Measurements from ENCODE around the gene FLOT1. TPM values are rescaled to one million over a fixed set of nuclear protein-coding genes. Genes with fewer than 3 reads are reported as not detected.

Gene FLOT1
- total and polyA plus RNA-seq, 2 of the 4 experiments (the other 2 are of a cell fraction) = 96.2 to 162 TPM

GRCh38 chr6:30681766-30682142 lies 60.7 kb downstream of the FLOT1 start:
- no peak for DNase-seq
- Histone ChIP-seq H3K4me3 (ENCODE audit: insufficient read depth, low read depth, low read length) (peak overlapping the region; percentile 97), H3K27me3 (ENCODE audit: control insufficient read depth, insufficient read depth, low read length) (no peaks in the 10 kb centered on the region), H4K91ac (ENCODE audit: insufficient read depth, low read depth, low read length) (peak overlapping the region; percentile 88), H2BK15ac (ENCODE audit: low read depth, low read length) (peak overlapping the region; percentile 91), H4K8ac (ENCODE audit: low read depth in 2 of 2, low read length in 2 of 2) (peak overlapping the region in 1 of 2 experiments; percentile 94; a peak in 3 of 4 replicates), H2BK5ac (ENCODE audit: low read depth, low read length, poor library complexity, severe bottlenecking) (peak overlapping the region; percentile 94), H2AK9ac (replicated peaks; ENCODE audit: low read depth, low read length, poor library complexity) (peak overlapping the region; percentile 70), H3K79me1 (ENCODE audit: low read depth in 1 of 2, low read length in 2 of 2) (peaks cover 6 to 42% of the 10 kb centered on the region in 2 experiments), H3K18ac (ENCODE audit: low read depth, low read length) (peak overlapping the region; percentile 89), H4K20me1 (ENCODE audit: insufficient read depth, low read length) (peaks cover 87% of the 10 kb centered on the region), H3K14ac (replicated peaks; ENCODE audit: low read depth, low read length) (peak overlapping the region; percentile 99), H2AFZ (replicated peaks; ENCODE audit: low read length, poor library complexity) (no peak overlapping the region), H3K4me1 (ENCODE audit: control insufficient read depth, insufficient read depth, low read length) (peaks cover 14% of the 10 kb centered on the region), H2BK20ac (ENCODE audit: low read depth, low read length) (peak overlapping the region; percentile 51), H3K27ac (ENCODE audit: insufficient read depth, low read length) (peak overlapping the region; percentile 98), H3K4ac (ENCODE audit: low read depth, low read length) (peak overlapping the region; percentile 97), H3K56ac (ENCODE audit: extremely low read depth, insufficient read depth, low read length) (peak overlapping the region; percentile 95), H3K36me3 (ENCODE audit: control insufficient read depth, insufficient read depth, low read length) (peaks cover 60% of the 10 kb centered on the region), H2BK120ac (ENCODE audit: low read depth, low read length) (peak overlapping the region; percentile 85), H3K23ac (ENCODE audit: low read depth, low read length) (peak overlapping the region; percentile 96), H3K9ac (ENCODE audit: low read depth, low read length) (peak overlapping the region; percentile 99), H3K4me2 (ENCODE audit: low read depth, low read length) (peak overlapping the region; percentile 99), H3K9me3 (ENCODE audit: control insufficient read depth, insufficient read depth, low read length) (no peaks in the 10 kb centered on the region), H2AK5ac (ENCODE audit: low read depth, low read length) (peak overlapping the region; percentile 98), H4K5ac (ENCODE audit: low read depth, low read length) (peak overlapping the region; percentile 89), H3K9me1 (ENCODE audit: insufficient read depth, low read length) (no peaks in the 10 kb centered on the region)
- dilution Hi-C loops (cut with HindIII; ENCODE audit: low sequenced_read_pairs, unreplicated experiment) (no loop called here), intact Hi-C loops (cut with micrococcal nuclease) (loop anchor here (1.0 to 5.0 kb wide), 3 partner anchors 40 to 406 kb away; no protein-coding TSS in a partner anchor), in situ Hi-C loops (cut with MboI; ENCODE audit: low sequenced_read_pairs) (loop anchor here (5.0 kb wide), 1 partner anchor 41 kb away; the partner anchor contains the start of gene TUBB)
- CTCF ChIA-PET = interaction anchor here (2.0 kb wide), 1 partner anchor 41 kb away, joined by 8 read pairs; no protein-coding TSS in a partner anchor
- 44% methylated on average over 1 of the region's 4 CpGs; no CpG with 5 or more reads in 1 of the 2 experiments for WGBS, 2 experiments (ENCODE audit: extremely low coverage in 2 of 2, insufficient read length in 1 of 2)
- POLR2A ChIA-PET (ENCODE audit: unreplicated experiment) = interaction anchor here (0.5 to 1.8 kb wide), 4 partner anchors 9 to 149 kb away, joined by 3 to 7 read pairs (median 5); partner anchors contain the start of gene DHX16
- TF ChIP-seq, protein P1, sequence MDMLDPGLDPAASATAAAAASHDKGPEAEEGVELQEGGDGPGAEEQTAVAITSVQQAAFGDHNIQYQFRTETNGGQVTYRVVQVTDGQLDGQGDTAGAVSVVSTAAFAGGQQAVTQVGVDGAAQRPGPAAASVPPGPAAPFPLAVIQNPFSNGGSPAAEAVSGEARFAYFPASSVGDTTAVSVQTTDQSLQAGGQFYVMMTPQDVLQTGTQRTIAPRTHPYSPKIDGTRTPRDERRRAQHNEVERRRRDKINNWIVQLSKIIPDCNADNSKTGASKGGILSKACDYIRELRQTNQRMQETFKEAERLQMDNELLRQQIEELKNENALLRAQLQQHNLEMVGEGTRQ (IDR thresholded peaks at IDR 0.05; ENCODE audit: low read depth, low read length) = no peak
- no peak for TF ChIP-seq FOS (IDR thresholded peaks at IDR 0.05; ENCODE audit: low read depth, low read length)
- TF ChIP-seq MAZ (IDR thresholded peaks at IDR 0.05; ENCODE audit: borderline replicate concordance, low read depth, low read length) = no peak
- TF ChIP-seq NFE2L2 (IDR thresholded peaks at IDR 0.05; ENCODE audit: low read depth, low read length) = no peak
- no peak for TF ChIP-seq BHLHE40 (IDR thresholded peaks at IDR 0.05; ENCODE audit: low read depth, low read length)
- no peak for TF ChIP-seq POLR2A (IDR thresholded peaks at IDR 0.05; ENCODE audit: low read depth, low read length)
- TF ChIP-seq, protein P2, sequence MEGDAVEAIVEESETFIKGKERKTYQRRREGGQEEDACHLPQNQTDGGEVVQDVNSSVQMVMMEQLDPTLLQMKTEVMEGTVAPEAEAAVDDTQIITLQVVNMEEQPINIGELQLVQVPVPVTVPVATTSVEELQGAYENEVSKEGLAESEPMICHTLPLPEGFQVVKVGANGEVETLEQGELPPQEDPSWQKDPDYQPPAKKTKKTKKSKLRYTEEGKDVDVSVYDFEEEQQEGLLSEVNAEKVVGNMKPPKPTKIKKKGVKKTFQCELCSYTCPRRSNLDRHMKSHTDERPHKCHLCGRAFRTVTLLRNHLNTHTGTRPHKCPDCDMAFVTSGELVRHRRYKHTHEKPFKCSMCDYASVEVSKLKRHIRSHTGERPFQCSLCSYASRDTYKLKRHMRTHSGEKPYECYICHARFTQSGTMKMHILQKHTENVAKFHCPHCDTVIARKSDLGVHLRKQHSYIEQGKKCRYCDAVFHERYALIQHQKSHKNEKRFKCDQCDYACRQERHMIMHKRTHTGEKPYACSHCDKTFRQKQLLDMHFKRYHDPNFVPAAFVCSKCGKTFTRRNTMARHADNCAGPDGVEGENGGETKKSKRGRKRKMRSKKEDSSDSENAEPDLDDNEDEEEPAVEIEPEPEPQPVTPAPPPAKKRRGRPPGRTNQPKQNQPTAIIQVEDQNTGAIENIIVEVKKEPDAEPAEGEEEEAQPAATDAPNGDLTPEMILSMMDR (conservative IDR thresholded peaks at IDR 0.05; ENCODE audit: low read depth, low read length) = no peak
- no peak for TF ChIP-seq RAD21 (IDR thresholded peaks at IDR 0.05; ENCODE audit: low read length)
- no peak for TF ChIP-seq RFX5 (IDR thresholded peaks at IDR 0.05; ENCODE audit: low read depth, low read length)
- no TSS peak for BruUV-seq (replicated peaks)
- no peak for ATAC-seq (ENCODE audit: low read depth)
